Epithelial cell of umbilical artery (primary cell): Measurements from ENCODE around the gene SERAC1. TPM values are rescaled to one million over a fixed set of nuclear protein-coding genes. Genes with fewer than 3 reads are reported as not detected.

Source experiments
- total RNA-seq: library from RNA; depleted of rRNA; stranded (reverse); fragments of >200 nt; gene quantifications from 2 replicates; pipeline ENCODE4 v1.2.3, GENCODE V29; 2014

Gene SERAC1
- total RNA-seq: 5.8 and 9.0 TPM in 2 replicates

GRCh38 chr6:158168040-158168289 is at the start of gene SERAC1:
TSS of gene SERAC1 (minus strand) at chr6:158168262. CDS start at chr6:158158363, 9,899 bp downstream.

Other genes with a start within 250 kb of the SERAC1 start
- gene SYNJ2, start 186.4 kb downstream of the SERAC1 start, total RNA-seq: 68.5 and 70.4 TPM in 2 replicates
- 5.5 and 6.2 TPM in 2 replicates for gene GTF2H5, start 88 bp upstream of the SERAC1 start, total RNA-seq
- gene TULP4, start 144.2 kb upstream of the SERAC1 start, total RNA-seq: 66.4 and 82.5 TPM in 2 replicates